ENCODE data around the gene PTPRD.

Gene PTPRD

DNA sequence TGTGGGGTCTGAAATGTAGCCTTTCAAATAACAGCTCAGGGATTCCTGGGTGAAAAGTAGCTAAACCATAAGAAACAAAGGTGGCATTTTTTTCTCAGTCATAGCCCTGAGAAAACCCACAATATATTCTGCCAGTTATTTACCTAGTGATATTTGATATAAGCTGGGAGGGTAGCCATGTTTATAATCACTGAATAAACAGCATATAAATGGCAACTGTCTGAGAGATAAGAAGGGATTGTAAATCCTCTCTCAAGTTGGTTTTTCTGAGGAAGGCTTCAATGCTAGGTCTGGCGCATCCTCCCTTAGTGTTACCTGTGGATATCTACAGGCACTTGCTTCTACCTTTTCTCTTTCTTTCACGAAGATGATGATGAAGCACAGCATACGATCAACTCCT is 1732.7 kb downstream of the PTPRD start (continued):
- TF ChIP-seq, protein P1, sequence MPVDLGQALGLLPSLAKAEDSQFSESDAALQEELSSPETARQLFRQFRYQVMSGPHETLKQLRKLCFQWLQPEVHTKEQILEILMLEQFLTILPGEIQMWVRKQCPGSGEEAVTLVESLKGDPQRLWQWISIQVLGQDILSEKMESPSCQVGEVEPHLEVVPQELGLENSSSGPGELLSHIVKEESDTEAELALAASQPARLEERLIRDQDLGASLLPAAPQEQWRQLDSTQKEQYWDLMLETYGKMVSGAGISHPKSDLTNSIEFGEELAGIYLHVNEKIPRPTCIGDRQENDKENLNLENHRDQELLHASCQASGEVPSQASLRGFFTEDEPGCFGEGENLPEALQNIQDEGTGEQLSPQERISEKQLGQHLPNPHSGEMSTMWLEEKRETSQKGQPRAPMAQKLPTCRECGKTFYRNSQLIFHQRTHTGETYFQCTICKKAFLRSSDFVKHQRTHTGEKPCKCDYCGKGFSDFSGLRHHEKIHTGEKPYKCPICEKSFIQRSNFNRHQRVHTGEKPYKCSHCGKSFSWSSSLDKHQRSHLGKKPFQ (tag by site-specific recombination; IDR thresholded peaks at IDR 0.05): no peak
- TF ChIP-seq ZNF174 (tag by site-specific recombination; IDR thresholded peaks at IDR 0.05) (no peak), ZSCAN30 (tag by site-specific recombination; IDR thresholded peaks at IDR 0.05) (peak; percentile 47; the same call in 1 of the 2 replicates), ZNF292 (tag by site-specific recombination; IDR thresholded peaks at IDR 0.05; ENCODE audit: borderline replicate concordance, low read depth) (no peak), ZNF114 (tag by site-specific recombination; IDR thresholded peaks at IDR 0.05) (no peak), HOXA7 (CRISPR knock-in tag; IDR thresholded peaks at IDR 0.05; ENCODE audit: borderline replicate concordance) (no peak), REPIN1 (tag by site-specific recombination; IDR thresholded peaks at IDR 0.05; ENCODE audit: low read depth) (no peak), TRIM28 (IDR thresholded peaks at IDR 0.05; ENCODE audit: borderline replicate concordance, low read length) (no peak), ZNF391 (tag by site-specific recombination; IDR thresholded peaks at IDR 0.05; ENCODE audit: borderline replicate concordance, low read depth) (no peak), WT1 (tag by site-specific recombination; IDR thresholded peaks at IDR 0.05) (peak; percentile 83), ZEB2 (tag by site-specific recombination; IDR thresholded peaks at IDR 0.05) (no peak), ZNF138 (tag by site-specific recombination; IDR thresholded peaks at IDR 0.05; ENCODE audit: borderline replicate concordance) (no peak), ZFP69B (tag by site-specific recombination; IDR thresholded peaks at IDR 0.05) (no peak), ZFHX2 (tag by site-specific recombination; conservative IDR thresholded peaks at IDR 0.05) (no peak), ZNF146 (tag by site-specific recombination; IDR thresholded peaks at IDR 0.05) (no peak), BCL11B (tag by site-specific recombination; IDR thresholded peaks at IDR 0.05; ENCODE audit: low read depth) (no peak), ZNF10 (tag by site-specific recombination; IDR thresholded peaks at IDR 0.05) (no peak), YY2 (tag by site-specific recombination; IDR thresholded peaks at IDR 0.05) (no peak), ZNF280D (tag by site-specific recombination; IDR thresholded peaks at IDR 0.05) (no peak), ZNF560 (tag by site-specific recombination; IDR thresholded peaks at IDR 0.05; ENCODE audit: borderline replicate concordance) (no peak), ZNF596 (tag by site-specific recombination; IDR thresholded peaks at IDR 0.05) (peak; percentile 66), ZNF214 (tag by site-specific recombination; IDR thresholded peaks at IDR 0.05; ENCODE audit: borderline replicate concordance) (no peak), ZNF221 (tag by site-specific recombination; IDR thresholded peaks at IDR 0.05; ENCODE audit: borderline replicate concordance) (no peak), ZNF501 (tag by site-specific recombination; IDR thresholded peaks at IDR 0.05) (no peak), ZNF561 (tag by site-specific recombination; IDR thresholded peaks at IDR 0.05; ENCODE audit: borderline replicate concordance) (0 out of 2 replicates have a peak, but pooled peaks have one; percentile 23), ZFP3 (tag by site-specific recombination; IDR thresholded peaks at IDR 0.05; ENCODE audit: low read depth) (no peak)
- TF ChIP-seq, protein P2, sequence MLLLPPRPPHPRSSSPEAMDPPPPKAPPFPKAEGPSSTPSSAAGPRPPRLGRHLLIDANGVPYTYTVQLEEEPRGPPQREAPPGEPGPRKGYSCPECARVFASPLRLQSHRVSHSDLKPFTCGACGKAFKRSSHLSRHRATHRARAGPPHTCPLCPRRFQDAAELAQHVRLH (tag by site-specific recombination; IDR thresholded peaks at IDR 0.05): peak; percentile 87
- TF ChIP-seq, protein P3, sequence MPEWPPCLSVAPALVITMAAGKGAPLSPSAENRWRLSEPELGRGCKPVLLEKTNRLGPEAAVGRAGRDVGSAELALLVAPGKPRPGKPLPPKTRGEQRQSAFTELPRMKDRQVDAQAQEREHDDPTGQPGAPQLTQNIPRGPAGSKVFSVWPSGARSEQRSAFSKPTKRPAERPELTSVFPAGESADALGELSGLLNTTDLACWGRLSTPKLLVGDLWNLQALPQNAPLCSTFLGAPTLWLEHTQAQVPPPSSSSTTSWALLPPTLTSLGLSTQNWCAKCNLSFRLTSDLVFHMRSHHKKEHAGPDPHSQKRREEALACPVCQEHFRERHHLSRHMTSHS (tag by site-specific recombination; IDR thresholded peaks at IDR 0.05): no peak
- TF ChIP-seq, protein P4, sequence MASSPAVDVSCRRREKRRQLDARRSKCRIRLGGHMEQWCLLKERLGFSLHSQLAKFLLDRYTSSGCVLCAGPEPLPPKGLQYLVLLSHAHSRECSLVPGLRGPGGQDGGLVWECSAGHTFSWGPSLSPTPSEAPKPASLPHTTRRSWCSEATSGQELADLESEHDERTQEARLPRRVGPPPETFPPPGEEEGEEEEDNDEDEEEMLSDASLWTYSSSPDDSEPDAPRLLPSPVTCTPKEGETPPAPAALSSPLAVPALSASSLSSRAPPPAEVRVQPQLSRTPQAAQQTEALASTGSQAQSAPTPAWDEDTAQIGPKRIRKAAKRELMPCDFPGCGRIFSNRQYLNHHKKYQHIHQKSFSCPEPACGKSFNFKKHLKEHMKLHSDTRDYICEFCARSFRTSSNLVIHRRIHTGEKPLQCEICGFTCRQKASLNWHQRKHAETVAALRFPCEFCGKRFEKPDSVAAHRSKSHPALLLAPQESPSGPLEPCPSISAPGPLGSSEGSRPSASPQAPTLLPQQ (tag by site-specific recombination; IDR thresholded peaks at IDR 0.05): no peak
- TF ChIP-seq, protein P5, sequence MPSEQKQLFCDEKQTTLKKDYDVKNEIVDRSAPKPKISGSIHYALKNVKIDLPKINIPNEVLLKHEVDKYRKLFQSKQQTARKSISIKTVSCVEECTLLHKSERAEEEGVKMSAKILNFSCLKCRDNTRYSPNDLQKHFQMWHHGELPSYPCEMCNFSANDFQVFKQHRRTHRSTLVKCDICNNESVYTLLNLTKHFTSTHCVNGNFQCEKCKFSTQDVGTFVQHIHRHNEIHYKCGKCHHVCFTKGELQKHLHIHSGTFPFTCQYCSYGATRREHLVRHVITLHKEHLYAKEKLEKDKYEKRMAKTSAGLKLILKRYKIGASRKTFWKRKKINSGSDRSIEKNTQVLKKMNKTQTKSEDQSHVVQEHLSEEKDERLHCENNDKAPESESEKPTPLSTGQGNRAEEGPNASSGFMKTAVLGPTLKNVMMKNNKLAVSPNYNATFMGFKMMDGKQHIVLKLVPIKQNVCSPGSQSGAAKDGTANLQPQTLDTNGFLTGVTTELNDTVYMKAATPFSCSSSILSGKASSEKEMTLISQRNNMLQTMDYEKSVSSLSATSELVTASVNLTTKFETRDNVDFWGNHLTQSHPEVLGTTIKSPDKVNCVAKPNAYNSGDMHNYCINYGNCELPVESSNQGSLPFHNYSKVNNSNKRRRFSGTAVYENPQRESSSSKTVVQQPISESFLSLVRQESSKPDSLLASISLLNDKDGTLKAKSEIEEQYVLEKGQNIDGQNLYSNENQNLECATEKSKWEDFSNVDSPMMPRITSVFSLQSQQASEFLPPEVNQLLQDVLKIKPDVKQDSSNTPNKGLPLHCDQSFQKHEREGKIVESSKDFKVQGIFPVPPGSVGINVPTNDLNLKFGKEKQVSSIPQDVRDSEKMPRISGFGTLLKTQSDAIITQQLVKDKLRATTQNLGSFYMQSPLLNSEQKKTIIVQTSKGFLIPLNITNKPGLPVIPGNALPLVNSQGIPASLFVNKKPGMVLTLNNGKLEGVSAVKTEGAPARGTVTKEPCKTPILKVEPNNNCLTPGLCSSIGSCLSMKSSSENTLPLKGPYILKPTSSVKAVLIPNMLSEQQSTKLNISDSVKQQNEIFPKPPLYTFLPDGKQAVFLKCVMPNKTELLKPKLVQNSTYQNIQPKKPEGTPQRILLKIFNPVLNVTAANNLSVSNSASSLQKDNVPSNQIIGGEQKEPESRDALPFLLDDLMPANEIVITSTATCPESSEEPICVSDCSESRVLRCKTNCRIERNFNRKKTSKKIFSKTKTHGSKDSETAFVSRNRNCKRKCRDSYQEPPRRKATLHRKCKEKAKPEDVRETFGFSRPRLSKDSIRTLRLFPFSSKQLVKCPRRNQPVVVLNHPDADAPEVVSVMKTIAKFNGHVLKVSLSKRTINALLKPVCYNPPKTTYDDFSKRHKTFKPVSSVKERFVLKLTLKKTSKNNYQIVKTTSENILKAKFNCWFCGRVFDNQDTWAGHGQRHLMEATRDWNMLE (tag by site-specific recombination; conservative IDR thresholded peaks at IDR 0.05; ENCODE audit: low read depth): no peak
